Measurements from ENCODE around the gene TANC1. TPM values are rescaled to one million over a fixed set of nuclear protein-coding genes. Genes with fewer than 3 reads are reported as not detected.
A peak's percentile ranks its signal among the peaks of the same experiment; 100 is the strongest.

TANC1 gene
- total and polyA plus RNA-seq, 2 donors (not counting 3 experiments of a cell fraction or from before 2014, with no cell fraction given) = 58.9 to 99.4 TPM

DNA sequence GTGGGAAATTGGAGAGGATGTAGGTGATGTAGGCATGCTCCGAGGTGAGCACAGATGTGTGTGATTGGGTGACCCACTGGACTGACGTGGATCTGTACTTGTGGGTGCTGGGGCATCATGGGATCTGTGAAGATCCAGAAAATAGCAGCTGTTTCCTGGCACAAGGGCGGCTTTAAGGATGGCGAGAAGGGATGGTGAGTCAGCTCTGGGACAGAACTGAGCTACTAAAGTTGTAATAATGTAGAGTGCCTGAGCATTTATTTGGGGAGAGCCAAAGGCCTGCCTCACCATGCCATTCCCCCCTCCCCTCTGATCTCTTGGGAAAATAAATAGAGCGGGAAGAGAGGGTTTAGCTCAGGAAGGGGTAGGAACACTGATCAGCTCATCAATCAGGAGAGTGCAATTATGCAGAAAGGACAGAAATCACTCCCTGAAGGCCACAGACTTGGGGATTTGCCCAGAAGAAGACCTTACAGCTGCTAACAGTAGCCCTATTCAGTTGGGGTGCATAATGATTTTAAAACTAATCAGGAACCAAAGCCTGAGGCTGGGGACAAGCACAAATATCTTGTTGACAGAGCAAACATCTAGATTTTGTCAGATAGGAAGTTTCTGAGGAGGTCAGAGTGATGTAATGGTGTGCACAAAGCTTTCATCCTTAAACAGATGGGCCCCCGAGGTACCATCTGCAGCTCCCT, 30.3 kb downstream of the TANC1 start:
- dilution Hi-C loops (cut with MboI; ENCODE audit: extremely low pct_ligation_motif_present, low sequenced_read_pairs) = no loop called here
- Histone ChIP-seq H3K4me3 (replicated peaks in 1 of 3; ENCODE audit: insufficient read depth in 1 of 3, low read depth in 1 of 3, low read length in 3 of 3) (peak overlapping the region in 1 of 3 experiments; percentile 42), H3K27me3 (ENCODE audit: control insufficient read depth in 2 of 2, insufficient read depth in 2 of 2, low read length in 2 of 2) (no peaks in the 10 kb centered on the region), H3K9me3 (replicated peaks; ENCODE audit: control insufficient read depth, insufficient read depth, low read length) (no peaks in the 10 kb centered on the region), H3K9ac (replicated peaks; ENCODE audit: extremely low read depth, insufficient read depth, low read length) (peak overlapping the region; percentile 51), H3K4me2 (ENCODE audit: insufficient read depth, low read length) (peak overlapping the region; percentile 91), H3K79me2 (ENCODE audit: control insufficient read depth, insufficient read depth, low read length) (peaks cover 81% of the 10 kb centered on the region), H3K9me1 (replicated peaks; ENCODE audit: control insufficient read depth, extremely low read depth, insufficient read depth, low read length) (no peaks in the 10 kb centered on the region), H2AFZ (ENCODE audit: low read depth, low read length) (no peak overlapping the region), H3K4me1 (ENCODE audit: control insufficient read depth, extremely low read depth, insufficient read depth, low read length) (peaks cover 41% of the 10 kb centered on the region), H3K27ac (ENCODE audit: insufficient read depth, low read depth, low read length) (peak overlapping the region; percentile 87), H4K20me1 (replicated peaks; ENCODE audit: control insufficient read depth, extremely low read depth, insufficient read depth, low read length) (peaks cover 5% of the 10 kb centered on the region), H3K36me3 (ENCODE audit: control insufficient read depth in 2 of 2, extremely low read depth in 1 of 2, insufficient read depth in 2 of 2, low read length in 2 of 2) (peaks cover 0 to 22% of the 10 kb centered on the region in 2 experiments)
- FAIRE-seq (peak; percentile 76), DNase-seq (ENCODE audit: low read depth, low spot score) (peak; percentile 86)
- intact Hi-C loops (cut with micrococcal nuclease) = loop anchor here (1.0 to 2.0 kb wide), 4 partner anchors 28 to 66 kb away; no protein-coding TSS in a partner anchor
- TF ChIP-seq CTCF (IDR thresholded peaks at IDR 0.05; ENCODE audit: extremely low read depth in 1 of 2, insufficient read depth in 1 of 2, low read depth in 1 of 2, low read length in 2 of 2) (no peak), EZH2 (IDR thresholded peaks at IDR 0.05; ENCODE audit: borderline replicate concordance, low read depth, low read length, severe bottlenecking) (no peak), FOS (IDR thresholded peaks at IDR 0.05; ENCODE audit: borderline replicate concordance, insufficient read depth, low read length) (peak; percentile 59), POLR2AphosphoS5 (IDR thresholded peaks at IDR 0.05; ENCODE audit: insufficient read depth, low read depth, low read length) (peak; percentile 47), MYC (IDR thresholded peaks at IDR 0.05; ENCODE audit: low read depth, low read length) (no peak), GATA2 (IDR thresholded peaks at IDR 0.05; ENCODE audit: insufficient read depth, insufficient read length, low read depth, low read length) (no peak), JUN (IDR thresholded peaks at IDR 0.05; ENCODE audit: borderline replicate concordance, insufficient read depth, insufficient read length, low read depth) (peak; percentile 58), POLR2A (IDR thresholded peaks at IDR 0.05; ENCODE audit: low read depth, low read length) (peak; percentile 32), MAX (IDR thresholded peaks at IDR 0.05; ENCODE audit: insufficient read depth, insufficient read length) (peak; percentile 53)
- CTCF ChIA-PET = interaction anchor here (0.8 to 4.6 kb wide), 15 partner anchors 10 to 680 kb away, joined by 3 to 53 read pairs (median 6); no protein-coding TSS in a partner anchor
- no TSS peak for BruUV-seq (replicated peaks)
- POLR2A ChIA-PET = interaction anchor here (0.6 to 1.0 kb wide), 2 partner anchors 74 to 94 kb away, joined by 3 to 4 read pairs; no protein-coding TSS in a partner anchor
